ENCODE data around the gene FFAR1. TPM values are rescaled to one million over a fixed set of nuclear protein-coding genes. Genes with fewer than 3 reads are reported as not detected.
"Not testable (repeated sequence)": the region's sequence is repeated elsewhere in the genome, so short reads cannot be mapped to it uniquely, and the experiment has no call there.

Gene FFAR1
- total RNA-seq, 1 donor from 2014 or later: not detected

DNA sequence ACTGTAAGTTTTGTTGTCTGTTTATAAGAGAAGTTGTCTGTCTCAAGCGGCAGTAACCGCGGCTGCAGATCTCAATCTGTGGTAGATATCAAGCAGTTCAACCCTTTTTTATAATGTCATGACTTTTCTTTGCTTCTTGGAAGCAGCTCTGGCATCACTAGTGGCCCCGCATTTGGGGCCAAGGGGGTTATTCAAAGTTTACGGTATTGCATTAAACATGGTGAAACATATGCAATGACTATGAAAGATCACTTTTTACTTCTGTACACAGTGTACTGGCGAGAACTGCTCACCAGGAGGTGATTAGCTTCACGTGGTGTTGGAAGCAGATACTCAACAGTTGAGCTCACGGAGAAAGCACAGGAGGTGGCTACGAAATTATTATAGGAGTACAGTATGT, 5.9 kb downstream of the FFAR1 start:
- no peak for DNase-seq
- intact Hi-C loops (cut with micrococcal nuclease): loop anchor here (2.0 to 10.0 kb wide), 2 partner anchors 115 to 141 kb away; partner anchors contain the start of gene KRTDAP
- ATAC-seq: no peak

DNA sequence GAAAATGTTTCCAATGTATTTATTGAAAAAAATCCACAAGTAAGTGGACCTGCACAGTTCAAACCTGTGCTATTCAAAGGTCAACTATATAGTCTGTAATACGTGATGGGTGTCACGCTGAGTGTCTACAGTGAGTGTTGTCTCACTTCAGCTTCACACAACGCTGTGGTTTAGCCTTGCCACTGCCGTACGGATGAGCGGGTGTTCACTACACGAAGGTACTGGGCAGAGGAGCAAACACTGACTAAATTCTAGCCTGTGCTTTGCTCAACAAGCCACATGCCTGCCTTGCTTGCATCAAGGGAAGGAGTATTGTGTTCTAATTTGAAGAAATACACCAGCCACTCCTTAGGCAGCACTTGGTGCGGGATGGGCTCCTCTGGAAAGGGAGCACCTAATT, 7.2 kb downstream of the FFAR1 start:
- DNase-seq (no peak), ATAC-seq (no peak)
- intact Hi-C loops (cut with micrococcal nuclease): loop anchor here (10.0 kb wide), 1 partner anchor 140 kb away; the partner anchor contains the start of gene KRTDAP

DNA sequence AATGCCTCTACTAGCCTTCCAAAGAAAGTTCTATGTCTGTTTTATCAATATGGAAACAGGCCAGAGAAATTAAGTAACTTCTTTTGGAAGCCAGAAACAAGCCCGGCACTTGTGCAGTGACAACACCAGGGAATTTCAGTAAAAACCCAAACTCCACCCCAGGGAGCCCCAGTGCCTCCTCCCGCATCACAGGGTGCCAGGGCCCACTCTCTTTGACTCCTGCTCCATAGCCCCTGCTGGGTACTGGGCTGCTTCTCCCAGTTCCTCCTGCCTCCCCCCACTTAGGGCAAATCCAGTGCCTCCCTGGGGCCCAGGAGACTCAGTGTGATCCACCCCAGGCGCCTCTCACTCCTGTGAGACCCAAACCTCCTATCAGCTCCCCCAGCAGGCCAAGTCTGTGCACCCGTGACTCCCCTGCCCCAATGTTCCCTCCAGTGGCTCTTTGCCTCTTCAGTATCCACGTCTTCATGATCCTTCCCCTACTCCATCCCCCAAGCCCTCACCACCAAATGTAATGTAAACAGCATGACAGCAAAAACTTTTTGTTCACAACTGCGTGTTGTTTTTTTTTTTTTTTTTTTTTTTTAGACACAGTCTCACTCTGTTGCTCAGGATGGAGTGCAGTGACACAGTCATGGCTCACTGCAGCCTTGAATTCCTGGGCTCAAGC, 8.2 kb downstream of the FFAR1 start:
- ATAC-seq (peak; percentile 56), DNase-seq (no peak)
- intact Hi-C loops (cut with micrococcal nuclease): loop anchor here (10.0 kb wide), 1 partner anchor 139 kb away; the partner anchor contains the start of gene KRTDAP

DNA sequence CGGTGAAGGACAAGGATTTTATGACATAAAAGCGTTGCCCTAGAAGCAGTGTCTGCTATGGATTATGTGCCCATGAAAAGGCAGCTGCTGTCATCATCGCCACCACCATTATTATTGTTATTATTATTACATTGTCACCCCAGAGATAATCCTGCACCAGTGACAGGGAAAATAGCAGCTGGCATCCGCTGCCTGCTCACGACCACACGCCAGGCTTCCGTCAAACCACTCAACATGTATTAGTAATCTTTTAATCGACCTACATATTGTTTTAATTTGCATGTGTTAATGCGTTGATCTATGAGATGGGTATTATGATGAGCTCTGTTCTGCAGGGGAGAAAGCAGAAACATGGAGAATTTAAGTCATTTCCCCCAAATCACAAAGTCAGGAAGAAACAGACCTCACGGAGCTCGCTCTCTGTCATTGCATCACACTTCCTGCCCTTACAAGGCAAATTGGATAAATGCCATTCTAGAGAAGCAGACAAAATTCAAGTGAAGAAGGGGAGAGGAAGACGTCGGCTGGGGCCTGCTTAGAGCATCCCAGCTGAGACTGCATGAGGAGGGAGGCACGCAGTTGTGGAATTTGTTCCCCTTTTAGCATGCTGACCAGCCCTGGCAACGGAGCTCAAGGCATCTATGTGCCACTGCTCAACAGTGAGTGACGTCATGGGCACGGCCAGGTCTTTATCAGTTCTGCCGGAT, 10.3 kb downstream of the FFAR1 start, which contains the start of gene FFAR3:
Gene FFAR3 (plus strand): TSS at position 594 of the 707 bp plus-strand sequence. CDS start 431 bp downstream, outside the sequence.
- intact Hi-C loops (cut with micrococcal nuclease): loop anchor here (10.0 kb wide), 1 partner anchor 137 kb away; the partner anchor contains the start of gene KRTDAP
- ATAC-seq (peak; percentile 67), DNase-seq (peak; percentile 50)

DNA sequence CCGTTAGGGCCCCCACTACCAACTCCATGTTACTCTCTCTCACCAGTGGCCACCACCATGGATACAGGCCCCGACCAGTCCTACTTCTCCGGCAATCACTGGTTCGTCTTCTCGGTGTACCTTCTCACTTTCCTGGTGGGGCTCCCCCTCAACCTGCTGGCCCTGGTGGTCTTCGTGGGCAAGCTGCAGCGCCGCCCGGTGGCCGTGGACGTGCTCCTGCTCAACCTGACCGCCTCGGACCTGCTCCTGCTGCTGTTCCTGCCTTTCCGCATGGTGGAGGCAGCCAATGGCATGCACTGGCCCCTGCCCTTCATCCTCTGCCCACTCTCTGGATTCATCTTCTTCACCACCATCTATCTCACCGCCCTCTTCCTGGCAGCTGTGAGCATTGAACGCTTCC, 11.1 kb downstream of the FFAR1 start:
- intact Hi-C loops (cut with micrococcal nuclease): loop anchor here (10.0 kb wide), 1 partner anchor 136 kb away; the partner anchor contains the start of gene KRTDAP
- ATAC-seq: not testable (repeated sequence)

DNA sequence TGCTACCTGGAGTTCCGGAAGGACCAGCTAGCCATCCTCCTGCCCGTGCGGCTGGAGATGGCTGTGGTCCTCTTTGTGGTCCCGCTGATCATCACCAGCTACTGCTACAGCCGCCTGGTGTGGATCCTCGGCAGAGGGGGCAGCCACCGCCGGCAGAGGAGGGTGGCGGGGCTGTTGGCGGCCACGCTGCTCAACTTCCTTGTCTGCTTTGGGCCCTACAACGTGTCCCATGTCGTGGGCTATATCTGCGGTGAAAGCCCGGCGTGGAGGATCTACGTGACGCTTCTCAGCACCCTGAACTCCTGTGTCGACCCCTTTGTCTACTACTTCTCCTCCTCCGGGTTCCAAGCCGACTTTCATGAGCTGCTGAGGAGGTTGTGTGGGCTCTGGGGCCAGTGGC, 11.7 kb downstream of the FFAR1 start:
- ATAC-seq: not testable (repeated sequence)
- intact Hi-C loops (cut with micrococcal nuclease): loop anchor here (10.0 kb wide), 1 partner anchor 135 kb away; the partner anchor contains the start of gene KRTDAP

More for the DNA sequence above, 11.1 kb downstream of the FFAR1 start:
- DNase-seq: not testable (repeated sequence)

DNA sequence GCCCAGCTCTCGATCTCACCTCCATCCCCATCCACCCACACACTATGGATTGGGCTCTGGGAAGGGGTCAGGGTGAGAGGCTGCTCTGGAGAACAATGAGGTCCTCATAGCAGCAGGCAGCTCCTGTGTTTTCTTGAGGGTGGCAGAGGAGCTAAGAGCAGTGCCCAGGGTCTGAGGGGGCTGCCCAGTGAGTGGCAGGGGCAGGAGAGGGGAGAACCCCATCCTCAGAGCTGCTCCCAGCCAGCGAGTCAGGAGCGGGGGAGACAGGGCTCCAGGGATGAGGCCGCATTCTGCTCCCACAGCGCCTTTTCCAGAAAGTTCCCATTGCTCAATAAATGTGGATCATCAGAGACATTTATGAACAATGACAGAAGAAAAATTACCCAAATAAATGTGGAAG, 12.4 kb downstream of the FFAR1 start:
- ATAC-seq; intact Hi-C loops (cut with micrococcal nuclease); DNase-seq: not testable (repeated sequence)

More for the DNA sequence above, 11.7 kb downstream of the FFAR1 start:
- DNase-seq: not testable (repeated sequence)

DNA sequence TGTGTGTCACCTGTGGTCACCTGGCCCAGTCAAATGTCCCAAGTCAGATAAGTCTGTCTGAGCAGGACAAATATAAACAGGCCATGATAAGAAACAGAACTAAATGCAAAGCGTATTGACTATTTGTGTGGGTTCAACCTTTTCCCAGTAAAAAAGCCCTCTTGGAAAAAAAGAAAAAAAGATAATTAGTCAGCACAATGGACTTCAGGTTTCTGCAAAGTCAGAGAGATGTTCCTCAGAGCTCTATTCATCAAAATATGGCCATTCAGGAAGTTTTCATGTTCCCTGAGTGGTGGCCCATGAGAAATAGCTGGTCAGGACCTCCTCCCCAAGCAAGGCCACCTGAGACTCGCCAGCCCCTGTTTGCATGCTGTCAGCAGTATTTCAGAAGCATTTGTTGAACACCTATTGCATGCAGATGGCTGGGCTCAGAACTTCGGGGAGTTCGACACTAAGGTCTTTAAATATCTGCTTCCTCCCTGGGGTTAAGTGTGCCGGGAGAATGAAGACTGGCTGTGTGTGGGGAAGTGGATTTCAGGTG, 13.2 kb downstream of the FFAR1 start:
- no peak for ATAC-seq

DNA sequence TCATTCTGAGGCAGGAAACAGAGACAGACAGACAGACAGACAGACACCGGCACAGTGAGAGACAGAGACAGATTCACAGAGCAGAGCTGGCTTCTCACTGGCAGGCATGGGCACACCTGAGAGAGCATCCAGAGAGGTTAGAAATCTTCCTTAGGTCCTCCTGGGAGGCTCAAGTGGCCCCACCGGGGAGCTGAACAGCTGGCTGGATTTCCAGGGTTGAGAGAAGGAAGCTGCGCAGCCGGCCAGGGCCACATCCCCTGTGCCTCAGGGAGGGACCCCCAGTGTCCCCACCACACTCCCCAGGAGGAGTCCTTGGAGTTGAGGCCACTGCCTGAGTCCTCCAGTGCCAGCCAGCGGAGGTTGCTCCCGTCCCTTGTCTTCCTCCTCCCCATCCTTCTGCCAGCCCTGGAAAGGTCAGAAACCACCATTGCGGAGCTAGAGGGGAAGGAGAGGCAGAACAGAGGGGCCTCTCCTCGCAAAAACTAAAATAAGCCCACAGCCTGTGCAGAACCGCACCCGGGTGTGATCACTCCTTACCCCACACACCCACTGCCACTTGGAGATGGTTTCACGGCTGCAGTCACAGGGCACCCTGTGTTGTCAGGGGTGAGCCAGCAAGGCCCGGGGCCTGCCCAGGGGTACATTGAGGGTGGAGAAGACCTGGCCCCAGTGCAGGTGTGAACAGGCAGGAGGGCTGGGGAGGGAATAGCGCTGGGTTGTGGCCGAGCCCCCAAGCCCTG, 14.7 kb downstream of the FFAR1 start:
- ATAC-seq: no peak
- DNase-seq: no peak
- intact Hi-C loops (cut with micrococcal nuclease): no loop called here

More for the DNA sequence above, 13.2 kb downstream of the FFAR1 start:
- DNase-seq: no peak
- intact Hi-C loops (cut with micrococcal nuclease): no loop called here

DNA sequence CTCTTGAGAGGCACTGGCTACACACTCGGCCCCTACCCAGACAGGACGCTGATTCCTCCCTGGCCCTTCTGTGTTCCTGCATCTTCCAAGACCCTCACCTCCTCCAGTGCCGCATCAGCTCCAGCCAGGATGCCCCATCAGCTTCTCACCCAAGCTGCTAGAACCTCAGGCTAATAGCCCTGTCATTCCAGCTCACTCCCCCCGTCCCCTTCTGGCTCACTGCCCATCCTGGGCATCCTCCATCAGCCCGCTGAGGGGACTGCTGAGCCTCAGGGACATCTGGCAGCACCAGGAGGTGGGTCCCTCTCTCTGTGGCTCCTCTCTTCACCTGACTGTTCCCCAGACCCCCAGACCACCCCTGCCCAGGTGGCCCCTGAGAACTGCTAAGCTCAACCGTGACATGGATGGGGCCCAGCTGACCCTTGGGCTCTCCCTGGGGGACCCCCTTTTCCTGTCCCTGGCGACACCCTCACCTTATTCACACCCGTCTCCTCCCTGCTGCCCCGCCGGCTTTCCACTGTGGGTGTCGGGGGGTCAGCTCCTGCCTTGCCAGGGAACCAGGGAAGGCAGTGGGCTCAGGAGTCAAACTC, 15.4 kb downstream of the FFAR1 start:
- intact Hi-C loops (cut with micrococcal nuclease): no loop called here
- no peak for DNase-seq
- ATAC-seq: no peak

DNA sequence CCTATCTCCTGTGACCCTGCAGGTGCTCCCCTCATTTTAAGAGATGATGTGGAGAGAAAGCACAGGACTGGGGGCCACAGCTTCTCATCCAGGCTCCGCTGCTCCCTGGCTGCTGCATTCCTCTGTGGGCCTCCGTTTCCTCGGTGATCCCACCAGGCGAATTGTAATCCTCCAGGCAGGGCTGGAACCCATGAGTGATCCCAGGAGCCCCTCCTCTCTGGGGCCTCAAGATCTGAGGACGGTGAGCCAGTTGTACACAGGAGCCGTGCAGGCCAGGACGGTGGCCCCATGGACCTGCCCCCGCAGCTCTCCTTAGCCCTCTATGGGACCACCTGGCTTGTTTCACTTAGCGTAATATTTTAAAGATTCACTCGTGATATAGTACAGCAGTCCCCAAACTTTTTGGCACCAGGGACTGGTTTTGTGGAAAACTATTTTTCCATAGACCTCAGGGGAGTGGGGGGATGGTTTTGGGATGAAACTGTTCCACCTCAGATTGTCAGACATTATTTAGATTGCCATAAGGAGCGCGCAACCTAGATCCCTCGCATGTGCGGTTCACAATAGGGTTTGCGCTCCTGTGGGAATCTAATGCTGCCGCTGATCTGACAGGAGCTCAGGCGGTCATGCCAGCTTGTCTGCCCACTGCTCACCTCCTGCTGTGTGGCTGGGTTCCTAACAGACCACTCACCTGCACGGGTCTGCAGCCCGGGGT, 16.2 kb downstream of the FFAR1 start:
- ATAC-seq: no peak
- intact Hi-C loops (cut with micrococcal nuclease): no loop called here
- DNase-seq: no peak

DNA sequence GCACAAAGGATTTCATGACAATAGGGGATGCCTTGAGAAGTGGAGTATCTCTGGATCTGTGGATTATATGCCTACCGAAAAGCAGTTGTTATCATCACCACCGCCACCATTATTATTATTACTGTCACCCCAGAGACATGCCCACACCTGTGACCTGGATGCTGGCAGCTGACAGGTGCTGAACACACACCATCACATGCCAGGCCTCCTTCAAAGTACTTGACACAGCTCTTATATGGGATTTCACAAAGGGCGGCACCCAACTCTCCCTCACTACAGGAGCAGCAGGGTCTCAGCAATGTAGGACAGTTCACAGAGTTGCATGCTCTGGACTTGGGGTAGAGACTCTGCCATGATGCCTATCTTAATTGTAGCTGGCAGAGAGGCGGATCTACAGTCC, 17.6 kb downstream of the FFAR1 start:
- intact Hi-C loops (cut with micrococcal nuclease): no loop called here
- ATAC-seq (no peak), DNase-seq (no peak)

DNA sequence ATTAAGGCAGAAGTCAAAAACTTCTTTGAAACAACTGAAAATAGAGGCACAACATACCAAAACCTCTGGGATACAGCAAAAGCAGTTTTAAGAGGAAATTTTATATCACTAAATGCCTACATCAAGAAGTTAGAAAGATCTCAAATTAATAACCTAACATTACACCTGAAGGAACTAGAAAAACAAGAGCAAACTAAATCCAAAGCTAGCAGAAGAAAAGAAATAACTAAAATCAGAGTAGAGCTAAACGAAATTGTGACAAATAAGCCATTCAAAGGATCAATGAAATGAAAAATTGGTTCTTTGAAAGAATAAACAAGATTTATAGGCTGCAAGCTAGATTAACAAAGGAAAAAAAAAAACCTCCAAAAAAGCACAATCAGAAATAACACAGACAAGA, 20.7 kb downstream of the FFAR1 start:
- DNase-seq (no peak), ATAC-seq (no peak)
- intact Hi-C loops (cut with micrococcal nuclease): no loop called here

DNA sequence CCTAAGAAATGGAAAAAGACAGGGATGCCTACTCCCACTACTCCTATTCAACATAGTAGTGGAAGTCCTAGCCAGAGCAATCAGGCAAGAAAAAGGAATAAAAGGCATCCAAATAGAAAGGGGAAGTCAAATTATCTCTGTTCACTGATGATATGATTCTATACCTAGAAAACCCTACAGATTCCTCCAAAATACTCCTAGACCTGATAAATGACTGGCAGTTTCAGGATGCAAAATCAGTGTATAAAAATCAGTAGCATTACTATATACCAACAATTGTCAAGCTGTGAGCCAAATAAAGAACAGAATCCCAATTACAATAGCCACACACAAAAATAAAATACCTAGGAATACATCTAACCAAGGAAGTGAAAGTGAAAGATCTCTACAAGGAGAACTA, 21.8 kb downstream of the FFAR1 start:
- intact Hi-C loops (cut with micrococcal nuclease): no loop called here
- no peak for DNase-seq
- ATAC-seq: no peak

DNA sequence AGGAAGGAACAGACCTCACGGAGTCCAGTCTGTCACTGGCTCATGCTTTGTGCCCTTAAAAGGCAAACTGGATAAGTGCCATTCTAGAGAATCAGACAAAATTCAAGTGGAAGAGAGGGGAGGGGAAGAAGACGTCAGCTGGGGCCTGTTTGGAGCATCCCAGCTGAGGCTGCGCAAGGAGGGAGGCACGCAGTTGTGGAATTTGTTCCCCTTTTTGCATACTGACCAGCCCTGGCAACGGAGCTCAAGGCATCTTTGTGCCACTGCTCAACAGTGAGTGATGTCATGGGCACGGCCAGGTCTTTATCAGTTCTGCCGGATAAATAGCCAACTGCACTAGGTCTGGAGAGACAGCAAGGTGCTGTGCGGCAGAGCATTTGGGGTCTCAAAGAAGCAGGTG, 23.0 kb downstream of the FFAR1 start, which contains the start of gene GPR42:
Gene GPR42 (plus strand): TSS at position 347 of the 400 bp plus-strand sequence. CDS start 292 bp downstream, outside the sequence.
- intact Hi-C loops (cut with micrococcal nuclease): no loop called here
- DNase-seq (no peak), ATAC-seq (no peak)

DNA sequence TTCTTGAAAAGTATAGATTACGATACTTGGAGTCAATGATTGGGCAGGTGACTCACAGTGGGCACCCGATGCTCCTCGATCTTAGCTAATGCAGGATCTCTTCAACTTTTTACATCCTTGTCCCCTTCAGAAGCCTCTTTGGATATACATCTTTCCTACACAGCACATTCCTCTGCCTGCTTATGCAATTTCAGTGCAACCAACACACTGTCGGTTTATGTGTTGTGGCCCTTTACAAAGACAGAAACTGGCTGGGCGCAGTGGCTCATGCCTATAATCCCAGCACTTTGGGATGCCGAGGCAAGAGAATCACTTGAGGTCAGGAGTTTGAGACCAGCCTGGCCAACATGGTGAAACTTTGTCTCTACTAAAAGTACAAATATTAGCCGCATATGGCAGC, 25.8 kb downstream of the FFAR1 start:
- intact Hi-C loops (cut with micrococcal nuclease): no loop called here
- ATAC-seq: no peak
- DNase-seq: no peak

DNA sequence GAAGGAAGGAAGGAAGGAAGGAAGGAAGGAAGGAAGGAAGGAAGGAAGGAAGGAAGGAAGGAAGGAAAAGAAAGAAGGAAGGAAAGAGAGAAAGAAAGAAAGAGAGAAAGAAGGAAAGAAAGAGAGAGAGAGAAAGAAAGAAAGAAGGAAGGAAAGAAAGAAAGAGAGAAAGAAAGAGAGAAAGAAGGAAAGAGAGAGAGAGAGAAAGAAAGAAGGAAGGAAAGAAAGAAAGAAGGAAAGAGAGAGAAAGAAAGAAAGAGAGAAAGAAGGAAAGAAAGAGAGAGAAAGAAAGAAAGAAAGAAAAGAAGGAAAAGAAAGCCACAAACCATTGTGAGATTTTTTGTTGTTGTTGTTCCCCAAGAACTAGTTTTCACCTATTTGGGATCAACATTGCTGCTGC, 26.3 kb downstream of the FFAR1 start:
- intact Hi-C loops (cut with micrococcal nuclease); ATAC-seq: not testable (repeated sequence)

More for the DNA sequence above, 26.3 kb downstream of the FFAR1 start:
- not testable (repeated sequence) for DNase-seq

All from left ventricle myocardium superior (tissue), 1 donor.